B cell (primary cell): ENCODE measurements around the gene SPON2. TPM values are rescaled to one million over a fixed set of nuclear protein-coding genes. Genes with fewer than 3 reads are reported as not detected.

Source experiments
- ATAC-seq: fragments of 200-7000 bp; cut with Tn5 transposase; one replicate; pipeline ENCODE4 v1.10.0; 2021; ENCODE audit warnings: low read depth, mild to moderate bottlenecking, moderate number of reproducible peaks, moderate library complexity
- CTCF ChIA-PET: fragments of 350-600 bp; sonication (Branson Sonifier 250); formaldehyde crosslinking; loops from one replicate; lab custom pipeline; 2021; ENCODE audit warnings: antibody characterized with exemption, inconsistent platforms; lab: Charles Lee
- POLR2A ChIA-PET: fragments of 350-600 bp; sonication (Branson Sonifier 250); formaldehyde crosslinking; loops from one replicate; lab custom pipeline; 2021; ENCODE audit warnings: antibody characterized with exemption; lab: Charles Lee
- DNase-seq: peaks from one replicate; pipeline ENCODE4 v3.0.0; 2013
- H2AFZ ChIP-seq: 2 replicates; pipeline ENCODE4 v1.6.1; 2012; ENCODE audit warnings: mild to moderate bottlenecking, low read depth, low read length; ENCODE audit not compliant: insufficient read depth, poor library complexity, severe bottlenecking
- H3K27ac ChIP-seq, 2 donors: 1 replicate in 1 of 2; 2 replicates in 1 of 2; pipeline ENCODE4 v1.5.1; 2012 to 2013; ENCODE audit warnings: low read length in 2 of 2, mild to moderate bottlenecking in 2 of 2, moderate library complexity in 1 of 2
- H3K27me3 ChIP-seq, 4 experiments: fragments of 200-600 bp in 1 of 4; sonication (generic) in 1 of 4; replicated peaks in 1 of 4; 1 replicate in 2 of 4; 2 replicates in 2 of 4; pipeline versions ENCODE4 v1.6.1 to v1.7.0; 2013 to 2016; ENCODE audit warnings: low read length in 3 of 4, mild to moderate bottlenecking in 2 of 4, mixed read lengths in 1 of 4, moderate library complexity in 1 of 4; ENCODE audit not compliant: insufficient read depth in 4 of 4, control insufficient read depth in 3 of 4; ENCODE audit errors: control extremely low read depth in 1 of 4
- H3K36me3 ChIP-seq, 2 experiments: replicated peaks in 1 of 2; 1 replicate in 1 of 2; 2 replicates in 1 of 2; pipeline versions ENCODE4 v1.6.1 to v1.7.1; 2013; ENCODE audit warnings: low read length in 1 of 2; ENCODE audit not compliant: insufficient read depth in 2 of 2, control insufficient read depth in 1 of 2; ENCODE audit errors: control extremely low read depth in 1 of 2, extremely low read depth in 1 of 2
- H3K4me1 ChIP-seq, 2 donors: fragments of 200-600 bp in 1 of 2; sonication (generic) in 1 of 2; 1 replicate in 1 of 2; 2 replicates in 1 of 2; pipeline versions ENCODE4 v1.5.1 to v1.6.1; 2013 to 2017; ENCODE audit warnings: low read length in 2 of 2; ENCODE audit not compliant: control insufficient read depth in 2 of 2, insufficient read depth in 2 of 2
- H3K4me2 ChIP-seq: replicated peaks from 2 replicates; pipeline ENCODE3; 2012; ENCODE audit warnings: mild to moderate bottlenecking, low read depth, low read length; ENCODE audit not compliant: poor library complexity, severe bottlenecking
- H3K4me3 ChIP-seq, 5 experiments: fragments of 200-600 bp in 1 of 5; sonication (generic) in 1 of 5; 1 replicate in 3 of 5; 2 replicates in 2 of 5; pipeline versions ENCODE4 v1.5.1 to v1.7.0; 2011 to 2016; ENCODE audit warnings: low read length in 4 of 5, mild to moderate bottlenecking in 4 of 5, low read depth in 2 of 5, control low read depth in 1 of 5, moderate library complexity in 1 of 5; ENCODE audit not compliant: insufficient read depth in 1 of 5; ENCODE audit errors: control extremely low read depth in 1 of 5, extremely low read depth in 1 of 5
- H3K79me2 ChIP-seq: fragments of 200-600 bp; sonication (generic); one replicate; pipeline ENCODE4 v1.6.0; 2016; ENCODE audit warnings: low read length; ENCODE audit not compliant: control insufficient read depth, insufficient read depth
- H3K9ac ChIP-seq: fragments of 200-600 bp; sonication (generic); 2 replicates; pipeline ENCODE4 v1.6.1; 2017; ENCODE audit warnings: mild to moderate bottlenecking, low read length, moderate library complexity
- H3K9me3 ChIP-seq, 3 donors: one replicate each; pipeline versions ENCODE4 v1.6.1 to v1.7.1; 2013; ENCODE audit warnings: low read length in 2 of 3; ENCODE audit not compliant: control insufficient read depth in 2 of 3, insufficient read depth in 1 of 3; ENCODE audit errors: control extremely low read depth in 1 of 3
- H4K20me1 ChIP-seq: 2 replicates; pipeline ENCODE4 v1.6.0; 2012; ENCODE audit warnings: mild to moderate bottlenecking, low read length; ENCODE audit not compliant: insufficient read depth, control insufficient read depth, poor library complexity, severe bottlenecking
- H3K27ac Mint-ChIP-seq: one replicate; pipeline ENCODE4 v1.8.0; 2021; ENCODE audit warnings: mixed read lengths
- H3K27me3 Mint-ChIP-seq: one replicate; pipeline ENCODE4 v1.8.0; 2021; ENCODE audit warnings: mixed read lengths
- H3K4me1 Mint-ChIP-seq: one replicate; pipeline ENCODE4 v1.8.0; 2021; ENCODE audit warnings: mixed read lengths
- H3K4me3 Mint-ChIP-seq: one replicate; pipeline ENCODE4 v1.8.0; 2021; ENCODE audit warnings: mixed read lengths
- H3K9me3 Mint-ChIP-seq: one replicate; pipeline ENCODE4 v1.8.0; 2022; ENCODE audit warnings: mixed read lengths; ENCODE audit not compliant: insufficient read depth
- EZH2 ChIP-seq: IDR thresholded peaks from 2 replicates; pipeline ENCODE4 v1.6.1; 2012; ENCODE audit warnings: borderline replicate concordance, low read depth, mild to moderate bottlenecking, moderate library complexity, low read length; ENCODE audit not compliant: insufficient read depth, poor library complexity, severe bottlenecking
- WGBS: methylation state at CpG from one replicate; pipeline ENCODE4 v1.1.5; 2013; ENCODE audit warnings: missing lambda C conversion rate; ENCODE audit not compliant: insufficient coverage; 5-methylcytosine and 5-hydroxymethylcytosine counted together
- intact Hi-C: fragments of 100-400 bp; cut with micrococcal nuclease; formaldehyde crosslinking; loops from one replicate; pipeline ENCODE4 v1.10.0; 2022
- polyA plus RNA-seq: library from polyadenylated mRNA; depleted of rRNA; stranded (reverse); fragments of >200 nt; gene quantifications from 2 replicates; pipeline ENCODE4 v1.2.3, GENCODE V29; 2012
- total RNA-seq, 2 donors: library from RNA; stranded (reverse); fragments of 120-200 nt in 1 of 2; gene quantifications; 1 replicate in 1 of 2; 2 replicates in 1 of 2; pipeline versions ENCODE4 v1.2.3 to v1.2.4, GENCODE V29; 2013 to 2022
- TF ChIP-seq, protein P1 (sequence below): fragments of 200-600 bp; IDR thresholded peaks from one replicate; pipeline ENCODE4 v1.8.0; 2022; ENCODE audit warnings: antibody characterized with exemption, mild to moderate bottlenecking

SPON2 gene
- total and polyA plus RNA-seq, 2 donors (not counting 1 experiment from before 2014, with no cell fraction given) = 3.8 to 5.1 TPM

GRCh38 chr4:1200425-1201035 lies 28.1 kb upstream of the SPON2 start:
- intact Hi-C loops = loop anchor here (1.0 kb wide), 1 partner anchor 33 kb away; no protein-coding TSS in a partner anchor
- Histone ChIP-seq H3K9ac (peak overlapping the region; percentile 59), H3K27ac (no peak overlapping the region), H3K79me2 (no peaks in the 10 kb centered on the region), H3K4me2 (peak overlapping the region; percentile 92), H3K4me1 (peaks cover 32 to 51% of the 10 kb centered on the region in 2 donors), H3K9me3 (peaks cover 0 to 14% (median 3%) of the 10 kb centered on the region in 3 donors), H2AFZ (no peak overlapping the region), H4K20me1 (no peaks in the 10 kb centered on the region), H3K27me3 (peaks cover 0 to 4% (median 0%) of the 10 kb centered on the region in 4 experiments), H3K4me3 (peak overlapping the region in 4 of 5 experiments; percentile 3 to 47 (median 32)), H3K36me3 (no peaks in the 10 kb centered on the region)
- no peak for ATAC-seq
- Mint-ChIP-seq H3K27me3 (no peaks in the 10 kb centered on the region), H3K9me3 (no peaks in the 10 kb centered on the region), H3K4me1 (peaks cover 40% of the 10 kb centered on the region), H3K27ac (no peak overlapping the region), H3K4me3 (peak overlapping the region; percentile 86)
- ChIA-PET CTCF (interaction anchor here (1.7 kb wide), 1 partner anchor 33 kb away, joined by 4 read pairs; no protein-coding TSS in a partner anchor), POLR2A (no interaction called here)
- no peak for TF ChIP-seq EZH2
- TF ChIP-seq, protein P1, sequence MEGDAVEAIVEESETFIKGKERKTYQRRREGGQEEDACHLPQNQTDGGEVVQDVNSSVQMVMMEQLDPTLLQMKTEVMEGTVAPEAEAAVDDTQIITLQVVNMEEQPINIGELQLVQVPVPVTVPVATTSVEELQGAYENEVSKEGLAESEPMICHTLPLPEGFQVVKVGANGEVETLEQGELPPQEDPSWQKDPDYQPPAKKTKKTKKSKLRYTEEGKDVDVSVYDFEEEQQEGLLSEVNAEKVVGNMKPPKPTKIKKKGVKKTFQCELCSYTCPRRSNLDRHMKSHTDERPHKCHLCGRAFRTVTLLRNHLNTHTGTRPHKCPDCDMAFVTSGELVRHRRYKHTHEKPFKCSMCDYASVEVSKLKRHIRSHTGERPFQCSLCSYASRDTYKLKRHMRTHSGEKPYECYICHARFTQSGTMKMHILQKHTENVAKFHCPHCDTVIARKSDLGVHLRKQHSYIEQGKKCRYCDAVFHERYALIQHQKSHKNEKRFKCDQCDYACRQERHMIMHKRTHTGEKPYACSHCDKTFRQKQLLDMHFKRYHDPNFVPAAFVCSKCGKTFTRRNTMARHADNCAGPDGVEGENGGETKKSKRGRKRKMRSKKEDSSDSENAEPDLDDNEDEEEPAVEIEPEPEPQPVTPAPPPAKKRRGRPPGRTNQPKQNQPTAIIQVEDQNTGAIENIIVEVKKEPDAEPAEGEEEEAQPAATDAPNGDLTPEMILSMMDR = no peak
- DNase-seq = peak; percentile 22
- 11% methylated on average over 19 of the region's 20 CpGs for WGBS
